Ascending aorta (tissue), 2 donors: ENCODE data around the gene NTM. TPM values are rescaled to one million over a fixed set of nuclear protein-coding genes. Genes with fewer than 3 reads are reported as not detected.
A peak's percentile ranks its signal among the peaks of the same experiment; 100 is the strongest.

ENCODE experiments used
- DNase-seq, 2 donors: peaks; one replicate each; pipeline ENCODE4 v3.0.0-alpha.2; 2019; ENCODE audit warnings: low spot score in 2 of 2
- H3K27ac ChIP-seq, 2 donors: fragments of 200-600 bp; sonication (generic); one replicate each; pipeline ENCODE4 v1.5.1; 2016 to 2017; ENCODE audit warnings: mild to moderate bottlenecking in 1 of 2
- H3K27me3 ChIP-seq: fragments of 200-600 bp; sonication (generic); one replicate; pipeline ENCODE4 v1.5.1; 2017
- H3K36me3 ChIP-seq, 2 donors: fragments of 200-600 bp; sonication (generic); one replicate each; pipeline ENCODE4 v1.5.1; 2016
- H3K4me1 ChIP-seq, 2 donors: fragments of 200-600 bp; sonication (generic); one replicate each; pipeline ENCODE4 v1.5.1; 2016 to 2017; ENCODE audit warnings: mild to moderate bottlenecking in 1 of 2
- H3K4me3 ChIP-seq, 2 donors: fragments of 200-600 bp; sonication (generic); one replicate each; pipeline ENCODE4 v1.5.1; 2016 to 2017; ENCODE audit warnings: mild to moderate bottlenecking in 1 of 2
- H3K9me3 ChIP-seq, 2 donors: fragments of 200-600 bp; sonication (generic); one replicate each; pipeline ENCODE4 v1.5.1; 2016
- intact Hi-C: fragments of 100-400 bp; cut with DNase I; formaldehyde crosslinking; loops from one replicate; pipeline ENCODE4 v1.15.1; 2023
- total RNA-seq: library from RNA; depleted of rRNA; stranded (reverse); fragments of >200 nt; gene quantifications from one replicate; pipeline ENCODE4 v1.1.0, GENCODE V29; 2016
- TF ChIP-seq, protein P1 (sequence below), 3 experiments: fragments of 200-600 bp in 2 of 3; fragments of 450-650 bp in 1 of 3; sonication (generic) in 2 of 3; IDR thresholded peaks; one replicate each; pipeline ENCODE4 v1.5.1; 2016 to 2019; ENCODE audit warnings: antibody characterized with exemption in 3 of 3, mild to moderate bottlenecking in 1 of 3, moderate library complexity in 1 of 3

Gene NTM
- total RNA-seq, 1 donor from 2014 or later, result not detected

DNA sequence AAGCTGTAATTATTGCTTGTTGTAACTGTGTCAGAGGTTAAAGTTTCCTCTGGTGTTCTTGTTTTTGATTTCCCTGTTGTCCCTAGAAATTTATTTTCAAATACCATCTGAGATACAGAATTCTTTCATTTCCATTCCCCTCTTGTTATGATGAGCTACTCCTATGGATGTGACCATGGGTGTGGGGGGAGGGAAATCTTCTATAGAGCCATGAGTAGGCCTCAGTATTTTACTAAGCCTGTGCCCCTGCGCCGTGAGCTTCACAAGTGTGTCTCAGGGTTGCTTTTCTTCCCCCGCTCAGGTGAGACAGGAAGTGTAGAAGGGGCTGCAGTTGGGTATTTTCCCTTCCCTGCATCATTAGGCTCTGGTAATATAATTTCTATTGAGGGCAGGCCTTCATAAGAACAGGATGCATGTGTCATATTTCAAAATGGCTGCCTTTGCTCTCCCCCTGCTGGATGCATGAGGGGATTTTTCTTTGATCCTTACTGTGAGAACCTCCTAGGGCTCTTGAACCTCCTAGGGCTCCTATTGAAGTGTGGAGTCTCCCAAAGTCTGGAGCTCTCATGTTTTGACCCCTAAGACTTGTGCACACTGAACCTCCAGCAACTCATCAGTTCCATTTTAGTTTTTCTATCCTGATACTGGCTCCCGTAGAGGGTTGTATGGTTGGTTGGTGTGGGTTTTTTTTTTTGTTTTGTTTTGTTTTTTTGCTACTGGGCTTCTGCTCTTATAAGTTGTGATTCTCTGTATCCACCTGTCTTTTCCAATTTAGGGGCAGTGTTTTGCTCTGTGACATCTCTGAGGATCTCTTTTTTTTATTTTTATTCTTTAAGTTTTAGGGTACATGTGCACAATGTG lies 658.2 kb downstream of the NTM start:
- Histone ChIP-seq H3K36me3 (no peaks in the 10 kb centered on the region), H3K4me1 (no peaks in the 10 kb centered on the region), H3K4me3 (no peak overlapping the region), H3K27ac (no peak overlapping the region), H3K9me3 (no peaks in the 10 kb centered on the region), H3K27me3 (no peaks in the 10 kb centered on the region)
- intact Hi-C loops, result no loop called here
- no peak for DNase-seq
- TF ChIP-seq, protein P1, sequence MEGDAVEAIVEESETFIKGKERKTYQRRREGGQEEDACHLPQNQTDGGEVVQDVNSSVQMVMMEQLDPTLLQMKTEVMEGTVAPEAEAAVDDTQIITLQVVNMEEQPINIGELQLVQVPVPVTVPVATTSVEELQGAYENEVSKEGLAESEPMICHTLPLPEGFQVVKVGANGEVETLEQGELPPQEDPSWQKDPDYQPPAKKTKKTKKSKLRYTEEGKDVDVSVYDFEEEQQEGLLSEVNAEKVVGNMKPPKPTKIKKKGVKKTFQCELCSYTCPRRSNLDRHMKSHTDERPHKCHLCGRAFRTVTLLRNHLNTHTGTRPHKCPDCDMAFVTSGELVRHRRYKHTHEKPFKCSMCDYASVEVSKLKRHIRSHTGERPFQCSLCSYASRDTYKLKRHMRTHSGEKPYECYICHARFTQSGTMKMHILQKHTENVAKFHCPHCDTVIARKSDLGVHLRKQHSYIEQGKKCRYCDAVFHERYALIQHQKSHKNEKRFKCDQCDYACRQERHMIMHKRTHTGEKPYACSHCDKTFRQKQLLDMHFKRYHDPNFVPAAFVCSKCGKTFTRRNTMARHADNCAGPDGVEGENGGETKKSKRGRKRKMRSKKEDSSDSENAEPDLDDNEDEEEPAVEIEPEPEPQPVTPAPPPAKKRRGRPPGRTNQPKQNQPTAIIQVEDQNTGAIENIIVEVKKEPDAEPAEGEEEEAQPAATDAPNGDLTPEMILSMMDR (IDR thresholded peaks at IDR 0.05), result peak in 1 of 3 experiments; percentile 16

DNA sequence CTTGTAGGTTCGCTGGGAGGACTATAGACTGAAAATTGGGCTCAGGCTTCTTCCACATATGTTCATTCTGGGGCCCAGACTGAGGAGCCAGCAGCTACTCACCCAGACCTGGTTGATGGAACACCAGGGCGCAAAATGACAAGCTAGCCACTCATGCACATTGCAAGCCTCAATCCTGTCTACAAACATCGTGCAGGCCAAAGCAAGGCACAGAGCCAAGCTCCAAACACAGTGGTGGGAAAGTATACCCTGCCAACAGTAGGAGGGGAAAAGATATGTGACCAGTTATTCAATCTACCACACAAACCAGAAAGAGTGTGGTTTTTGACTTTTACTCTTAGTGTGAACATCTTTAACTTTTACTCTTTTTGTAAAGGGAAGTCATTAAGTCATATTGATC lies 660.5 kb downstream of the NTM start:
- no peaks in the 10 kb centered on the region for H3K9me3 ChIP-seq
- no peak for DNase-seq
- H3K4me3 ChIP-seq, result no peak overlapping the region
- H3K4me1 ChIP-seq, result no peaks in the 10 kb centered on the region
- H3K27me3 ChIP-seq, result no peaks in the 10 kb centered on the region
- TF ChIP-seq, protein P1 (IDR thresholded peaks at IDR 0.05), result no peak
- no peaks in the 10 kb centered on the region for H3K36me3 ChIP-seq
- no peak overlapping the region for H3K27ac ChIP-seq
- intact Hi-C loops, result no loop called here

DNA sequence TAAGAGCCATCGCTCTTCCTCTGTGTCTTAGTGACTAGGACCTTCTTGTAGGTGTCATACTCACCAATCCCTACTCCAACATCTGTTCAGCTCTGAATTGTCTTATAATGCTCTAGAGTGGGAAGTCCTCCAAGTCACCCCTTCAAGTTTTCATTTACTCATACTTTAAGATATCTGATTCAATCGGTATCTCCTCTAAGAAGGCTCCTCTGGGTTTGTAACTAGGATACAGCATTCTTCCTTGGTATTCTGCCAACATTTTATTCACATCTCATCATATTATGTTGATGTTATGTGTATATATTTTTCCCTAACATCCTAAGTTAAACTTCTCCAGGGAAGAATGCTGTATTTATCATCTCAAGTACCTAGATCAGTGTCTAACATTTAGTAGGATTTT lies 662.1 kb downstream of the NTM start:
- TF ChIP-seq, protein P1 (IDR thresholded peaks at IDR 0.05), result no peak
- no peak for DNase-seq
- no peaks in the 10 kb centered on the region for H3K36me3 ChIP-seq
- intact Hi-C loops, result no loop called here
- H3K4me1 ChIP-seq, result no peaks in the 10 kb centered on the region
- H3K27ac ChIP-seq, result no peak overlapping the region
- H3K4me3 ChIP-seq, result no peak overlapping the region
- H3K9me3 ChIP-seq, result no peaks in the 10 kb centered on the region
- H3K27me3 ChIP-seq, result no peaks in the 10 kb centered on the region

DNA sequence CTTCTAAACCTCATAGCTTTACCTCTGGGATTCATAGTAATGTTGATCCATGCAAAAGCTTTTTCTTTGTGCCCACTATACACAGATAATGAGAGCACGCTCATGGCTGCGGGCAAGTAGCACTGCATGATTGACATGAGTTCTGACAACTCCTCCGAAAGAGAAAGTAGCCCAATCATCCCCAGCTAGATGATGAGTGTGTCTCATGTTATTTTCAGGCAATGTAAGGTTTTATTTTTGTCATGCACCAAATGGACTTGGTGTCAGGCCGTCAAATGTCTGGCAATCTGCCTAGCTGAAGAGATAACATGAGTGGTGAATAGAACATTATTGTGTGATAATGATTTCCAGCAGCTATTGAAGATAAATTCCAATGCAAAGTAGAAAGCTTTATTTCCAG lies 662.6 kb downstream of the NTM start:
- no peaks in the 10 kb centered on the region for H3K9me3 ChIP-seq
- no peak for DNase-seq
- no peak overlapping the region for H3K27ac ChIP-seq
- no peaks in the 10 kb centered on the region for H3K36me3 ChIP-seq
- no peaks in the 10 kb centered on the region for H3K27me3 ChIP-seq
- TF ChIP-seq, protein P1 (IDR thresholded peaks at IDR 0.05), result no peak
- no peaks in the 10 kb centered on the region for H3K4me1 ChIP-seq
- intact Hi-C loops, result no loop called here
- no peak overlapping the region for H3K4me3 ChIP-seq

DNA sequence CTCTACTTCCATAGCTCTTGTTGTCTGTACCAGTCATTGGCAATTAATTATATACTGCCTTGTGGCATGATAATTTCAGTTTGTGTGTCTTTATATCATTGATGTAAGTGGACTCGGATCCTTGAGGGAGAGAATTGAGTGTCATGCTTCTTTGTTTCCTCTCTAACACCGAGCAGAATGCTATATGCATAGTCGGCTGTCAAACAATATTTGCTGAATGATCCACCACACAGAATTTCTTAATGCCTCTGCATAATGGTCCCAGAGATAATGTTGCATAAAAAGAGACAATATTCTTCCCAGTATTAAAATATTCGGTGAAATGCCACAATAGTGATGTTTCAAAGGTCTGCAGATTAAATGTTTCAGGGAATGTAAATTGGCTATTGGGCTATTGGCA lies 664.8 kb downstream of the NTM start:
- H3K4me1 ChIP-seq, result no peaks in the 10 kb centered on the region
- TF ChIP-seq, protein P1 (IDR thresholded peaks at IDR 0.05), result no peak
- H3K4me3 ChIP-seq, result no peak overlapping the region
- H3K36me3 ChIP-seq, result no peaks in the 10 kb centered on the region
- DNase-seq, result no peak
- intact Hi-C loops, result no loop called here
- H3K9me3 ChIP-seq, result no peaks in the 10 kb centered on the region
- H3K27me3 ChIP-seq, result no peaks in the 10 kb centered on the region
- H3K27ac ChIP-seq, result no peak overlapping the region
